Esophagus squamous epithelium (tissue), 4 donors: ENCODE results near the gene NRIP1.

ENCODE experiments used
- CTCF ChIP-seq, 6 experiments: fragments of 450-650 bp in 4 of 6; fragments of 200-600 bp in 2 of 6; sonication (generic) in 2 of 6; IDR thresholded peaks; one replicate each; pipeline ENCODE4 v1.5.1; 2016 to 2019; ENCODE audit warnings: antibody characterized with exemption in 6 of 6, mild to moderate bottlenecking in 4 of 6, moderate library complexity in 4 of 6
- POLR2A ChIP-seq, 4 donors: fragments of 450-650 bp; IDR thresholded peaks; one replicate each; pipeline ENCODE4 v1.6.1; 2017; ENCODE audit warnings: antibody characterized with exemption in 4 of 4, mild to moderate bottlenecking in 4 of 4, moderate library complexity in 3 of 4

GRCh38 chr21:15057285-15057684, 7.5 kb downstream of the NRIP1 start:
- TF ChIP-seq CTCF (IDR thresholded peaks at IDR 0.05) (no peak), POLR2A (IDR thresholded peaks at IDR 0.05) (no peak)
